COR-L47 (cell line): ENCODE measurements around the gene LACTB.

Source experiments
- DNase-seq: peaks from one replicate; lab custom pipeline; 2025; lab: John Stamatoyannopoulos, UW

LACTB gene

DNA sequence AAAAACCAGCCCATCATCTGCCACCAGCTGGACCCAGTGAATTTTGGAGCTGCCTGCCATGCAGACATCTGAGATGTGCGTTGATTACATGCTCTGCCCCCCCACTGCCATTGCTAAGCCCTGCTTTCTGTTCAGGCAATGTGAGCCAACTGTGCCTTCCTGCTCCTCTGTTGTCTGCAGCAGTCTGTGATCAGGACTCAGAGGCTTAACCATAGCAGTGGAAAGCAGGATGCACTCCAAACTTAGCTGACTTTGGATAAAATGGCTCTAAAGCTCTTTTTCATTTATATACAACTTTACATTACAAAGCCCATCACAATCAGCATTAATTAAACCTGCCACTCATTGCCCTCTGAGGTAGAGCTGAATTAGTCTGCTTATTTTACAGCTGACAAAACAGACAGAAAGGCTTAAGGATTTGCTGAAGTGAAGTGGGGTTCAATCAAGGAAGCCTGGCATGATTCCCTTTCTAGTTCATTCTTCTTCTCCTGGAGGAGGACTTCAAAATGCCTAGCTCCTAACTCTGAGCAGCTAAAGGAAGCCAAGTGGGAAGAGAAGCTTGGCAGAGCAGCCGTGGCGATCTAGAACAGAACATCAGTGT lies 51.3 kb downstream of the LACTB start:
- DNase-seq, result no peak

DNA sequence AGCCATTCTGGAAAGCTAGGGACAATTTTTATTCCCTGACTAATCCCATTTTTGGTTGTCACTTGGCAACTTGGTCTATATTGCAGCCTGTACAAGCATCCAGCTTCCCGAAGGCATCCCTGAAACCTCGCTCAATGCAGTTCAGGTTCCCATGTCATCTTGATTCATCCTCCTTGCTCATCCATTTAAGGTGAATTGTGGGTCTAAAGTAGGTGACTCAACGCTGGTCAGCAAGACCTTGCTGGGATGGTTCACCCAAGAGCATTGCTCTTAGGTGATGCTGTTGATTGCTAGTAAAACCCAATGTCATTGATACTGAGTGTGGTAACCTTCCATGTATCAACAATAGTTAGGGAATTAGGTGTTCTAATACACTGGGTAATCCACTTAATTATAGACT lies 54.6 kb downstream of the LACTB start:
- DNase-seq, result no peak

DNA sequence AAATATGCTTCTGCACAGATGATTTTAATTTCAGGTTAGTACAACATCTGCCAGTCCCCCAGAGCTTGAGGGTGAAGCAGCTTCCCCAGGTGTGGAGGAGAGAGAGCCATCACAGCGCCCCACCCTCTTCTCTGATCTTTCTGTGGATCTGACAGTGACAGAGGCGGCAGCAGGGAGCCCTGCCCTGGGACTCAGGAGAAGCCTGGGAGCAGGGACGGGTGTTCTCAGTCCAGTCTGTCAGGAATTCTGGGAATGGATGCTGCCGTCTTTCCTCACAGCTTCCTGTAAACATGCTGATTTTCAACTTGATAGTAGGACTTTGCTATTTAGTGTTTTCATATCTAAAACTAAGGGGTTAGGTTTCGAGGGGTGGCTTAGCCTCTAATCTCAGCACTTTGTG lies 56.4 kb downstream of the LACTB start:
- DNase-seq, result peak; percentile 57

DNA sequence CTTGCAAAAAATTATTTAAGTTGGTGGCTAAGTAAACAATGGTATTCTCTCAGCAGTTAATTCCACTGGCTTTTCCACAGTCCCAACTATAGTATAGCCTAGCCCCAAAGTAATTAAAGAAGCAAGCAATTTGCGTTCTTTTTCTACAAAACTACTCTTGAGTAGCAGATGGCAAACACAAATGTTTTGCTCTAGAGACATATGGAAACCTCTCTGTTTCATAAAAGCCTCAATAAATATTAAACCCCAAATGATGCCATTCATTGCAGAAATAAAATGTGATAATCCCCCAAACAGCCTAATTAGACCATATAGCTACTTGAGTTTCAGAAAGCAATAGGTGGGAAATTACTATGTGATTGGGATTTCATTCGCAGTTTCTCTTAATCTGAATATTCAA lies 59.1 kb downstream of the LACTB start:
- DNase-seq, result no peak

DNA sequence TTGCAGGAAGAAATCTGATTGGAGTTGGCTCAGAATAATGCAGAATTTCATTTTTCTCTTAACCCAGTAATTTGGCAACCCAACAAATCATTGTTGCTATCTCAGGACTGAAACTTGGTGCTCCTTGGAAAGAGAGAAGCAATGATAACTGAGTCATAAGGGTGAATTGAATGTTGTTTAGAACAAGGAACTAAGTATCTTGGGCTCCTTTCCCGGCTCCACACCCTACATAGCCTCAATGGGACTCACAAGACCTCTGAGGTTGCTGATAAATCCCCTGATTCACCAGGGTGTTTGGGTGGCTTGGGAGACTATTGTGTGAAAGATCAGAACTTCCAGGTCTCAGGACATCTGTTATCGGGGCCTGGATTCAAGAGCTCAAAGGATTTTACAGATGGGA lies 60.0 kb downstream of the LACTB start:
- no peak for DNase-seq

DNA sequence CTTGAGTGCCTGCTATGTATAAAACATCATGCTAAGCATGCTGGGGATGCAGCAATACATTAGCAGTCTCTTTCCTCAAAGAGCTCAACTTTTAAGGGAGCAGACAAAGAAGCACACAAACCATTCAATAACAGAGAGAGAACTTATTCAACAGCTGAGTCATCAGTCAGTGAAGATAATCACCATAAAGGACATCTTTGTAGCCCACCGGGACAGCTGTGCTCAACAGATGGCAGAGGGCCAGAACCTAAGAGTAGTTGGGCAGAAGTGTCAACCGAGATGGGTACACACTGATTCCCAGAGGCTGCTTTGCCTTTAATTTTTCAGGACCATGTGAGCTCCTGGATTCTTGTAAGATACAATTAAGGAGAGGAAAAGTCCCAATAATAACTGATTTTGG lies 63.5 kb downstream of the LACTB start:
- DNase-seq, result no peak

DNA sequence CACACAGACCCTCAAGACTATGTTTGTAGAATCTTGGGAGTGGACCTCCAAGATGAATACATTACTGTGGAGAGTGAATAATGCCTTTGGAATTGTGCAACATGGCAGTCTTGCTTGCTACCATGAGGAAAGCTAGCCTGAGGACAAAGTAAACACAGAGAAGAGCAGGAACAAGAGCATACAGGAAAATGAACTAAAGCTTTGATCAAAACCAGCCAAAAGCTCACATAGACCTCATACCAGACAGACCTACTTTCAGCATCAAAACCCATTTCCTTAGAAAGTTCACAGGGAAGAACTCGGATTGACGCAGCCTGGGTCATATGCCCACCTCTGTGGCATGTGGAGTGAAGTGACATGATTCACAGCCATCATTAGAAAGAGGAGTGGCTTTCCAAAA lies 64.4 kb downstream of the LACTB start:
- DNase-seq, result no peak

DNA sequence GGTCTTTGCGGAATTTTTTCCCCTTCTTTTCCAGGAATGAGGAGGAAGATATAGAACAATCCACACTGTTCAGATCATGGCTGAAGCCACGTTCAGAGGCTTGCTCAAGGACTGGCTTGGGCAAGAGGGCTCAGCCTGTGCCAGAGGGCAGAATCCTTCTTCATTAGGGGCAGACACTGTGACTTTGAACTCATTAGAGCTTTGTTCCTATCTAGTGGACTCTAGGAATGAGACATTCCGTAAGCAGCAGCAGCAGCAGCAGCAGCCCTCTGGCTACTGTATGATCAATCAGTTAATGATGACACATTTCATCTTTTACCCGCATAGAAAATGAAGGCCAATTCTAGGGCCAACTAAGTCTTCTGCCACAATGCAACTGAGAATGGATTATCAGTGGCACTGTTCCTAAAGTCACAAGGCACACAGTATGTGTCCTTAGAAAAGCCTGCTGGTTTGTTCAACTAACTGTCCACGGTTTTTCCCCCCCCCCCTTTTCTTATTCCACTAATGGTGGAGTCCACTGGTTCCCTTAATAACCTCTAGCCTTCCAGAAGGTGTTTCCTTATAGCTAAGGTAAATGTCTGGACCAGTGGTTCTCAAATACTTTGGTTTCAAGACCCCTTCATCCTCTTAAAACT lies 66.0 kb downstream of the LACTB start:
- DNase-seq, result no peak

DNA sequence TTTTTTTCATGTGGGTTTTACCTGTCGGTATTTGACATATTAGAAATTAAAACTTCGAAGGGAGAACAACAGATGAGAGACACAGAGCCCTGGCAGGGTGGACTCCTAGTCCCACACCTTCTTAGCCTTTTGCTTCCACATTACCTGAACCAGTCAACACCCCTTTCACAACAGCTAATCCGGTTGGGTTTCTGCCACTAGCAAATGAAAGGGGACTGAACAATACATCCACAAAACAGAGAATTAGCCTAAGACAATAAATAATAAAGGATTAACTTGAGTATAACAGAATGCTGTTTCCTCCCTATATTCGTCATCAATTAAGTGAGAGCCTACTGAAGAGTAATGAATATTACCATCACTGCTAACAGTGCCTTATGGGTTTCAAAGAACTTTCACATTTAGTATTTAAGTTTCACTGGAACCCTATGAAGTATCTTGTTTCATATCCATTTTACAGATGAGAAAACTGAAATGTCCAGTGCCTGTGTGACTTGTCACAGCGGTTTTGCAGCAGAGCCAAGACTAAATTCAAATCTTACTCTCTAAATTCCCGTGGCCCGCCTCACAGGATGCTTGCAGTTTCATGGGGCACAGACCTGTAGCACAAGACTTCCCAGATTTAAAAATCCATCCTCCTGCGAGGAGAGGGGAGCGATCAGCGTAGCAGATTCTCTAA lies 66.7 kb downstream of the LACTB start:
- no peak for DNase-seq

DNA sequence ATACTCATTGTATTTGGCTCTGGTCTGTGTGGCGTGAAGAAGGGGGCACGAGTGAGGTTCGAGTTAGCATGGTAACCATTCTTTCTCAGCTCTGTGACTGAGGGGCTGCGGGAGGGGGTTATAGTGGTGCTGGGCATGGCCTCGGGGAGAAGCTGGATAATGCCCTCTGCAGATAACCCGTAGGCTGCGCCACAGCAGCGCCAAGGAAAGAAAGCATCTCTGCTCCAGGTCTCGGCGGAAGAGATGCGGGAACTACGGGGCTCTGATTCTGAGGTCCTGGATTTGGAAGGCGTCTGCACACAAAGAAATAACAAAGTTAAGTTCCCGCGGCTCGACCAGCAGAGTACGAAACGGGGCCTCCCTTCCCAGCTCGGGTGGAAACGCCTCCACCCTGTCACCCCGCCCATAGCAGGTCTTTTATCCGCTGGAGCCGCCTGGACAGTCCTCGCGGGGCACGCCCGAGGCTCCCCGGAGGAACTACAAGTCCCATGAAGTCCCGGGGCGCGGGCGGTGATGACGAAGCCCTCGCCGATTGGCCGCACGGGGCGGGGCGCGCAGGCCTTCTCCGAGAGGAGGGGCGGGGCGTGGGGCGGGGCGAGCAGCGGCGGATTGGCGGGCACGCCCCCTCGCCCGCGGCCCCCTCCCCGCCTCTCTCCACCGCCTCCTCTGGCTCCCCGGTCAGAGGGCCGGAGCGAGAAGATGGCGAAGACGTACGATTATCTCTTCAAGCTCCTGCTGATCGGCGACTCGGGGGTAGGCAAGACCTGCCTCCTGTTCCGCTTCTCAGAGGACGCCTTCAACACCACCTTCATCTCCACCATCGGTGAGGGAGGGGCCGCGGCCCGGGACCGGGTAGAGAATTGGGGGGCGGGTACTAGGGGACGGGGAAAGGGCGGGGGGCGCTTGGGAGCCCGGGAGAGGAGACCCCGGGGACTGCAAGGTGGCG lies 67.5 kb downstream of the LACTB start, which contains the start of gene RAB8B:
Gene RAB8B (plus strand): TSS at position 681 of the 946 bp plus-strand sequence. CDS start 19 bp downstream, at position 700.
- DNase-seq, result peak; percentile 97

DNA sequence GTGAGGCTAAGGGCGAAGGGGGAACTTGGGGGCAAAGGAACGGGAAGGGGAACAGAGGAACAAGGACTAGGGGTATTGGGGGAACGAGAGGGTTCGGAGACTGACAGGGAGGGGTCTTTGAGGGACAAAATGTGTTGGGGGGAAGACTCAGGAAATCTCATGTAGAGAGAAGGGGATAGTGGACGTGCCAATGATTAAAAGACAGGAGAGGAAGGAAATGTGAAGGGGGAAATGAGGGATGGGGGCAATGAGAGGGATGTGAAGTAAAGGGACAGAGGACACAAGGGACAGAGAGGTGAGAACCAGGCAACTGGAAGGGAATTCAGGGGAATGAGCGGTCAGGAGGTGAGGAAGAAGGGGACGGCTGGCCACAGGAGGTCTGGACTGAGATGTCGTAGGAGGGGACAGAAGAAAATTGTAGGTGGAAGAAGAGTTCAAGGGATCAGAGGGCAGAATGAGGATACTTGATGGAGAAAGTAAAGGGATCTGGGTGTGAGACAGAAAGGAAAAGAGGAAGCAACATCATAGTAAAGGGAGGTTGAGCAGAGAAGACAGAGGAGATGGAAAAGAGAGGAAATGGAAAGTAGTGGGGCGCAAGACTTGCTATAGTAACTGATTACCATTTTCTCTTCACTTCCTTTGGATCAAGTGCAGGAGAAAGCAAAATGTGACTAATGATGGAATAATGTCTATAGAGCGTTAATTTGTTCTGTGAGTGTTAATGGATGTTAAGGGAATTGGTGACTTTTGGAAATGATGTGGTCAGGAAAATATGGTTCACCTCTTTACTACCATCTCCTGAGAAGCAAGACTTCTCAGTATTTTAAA lies 68.5 kb downstream of the LACTB start:
- no peak for DNase-seq

DNA sequence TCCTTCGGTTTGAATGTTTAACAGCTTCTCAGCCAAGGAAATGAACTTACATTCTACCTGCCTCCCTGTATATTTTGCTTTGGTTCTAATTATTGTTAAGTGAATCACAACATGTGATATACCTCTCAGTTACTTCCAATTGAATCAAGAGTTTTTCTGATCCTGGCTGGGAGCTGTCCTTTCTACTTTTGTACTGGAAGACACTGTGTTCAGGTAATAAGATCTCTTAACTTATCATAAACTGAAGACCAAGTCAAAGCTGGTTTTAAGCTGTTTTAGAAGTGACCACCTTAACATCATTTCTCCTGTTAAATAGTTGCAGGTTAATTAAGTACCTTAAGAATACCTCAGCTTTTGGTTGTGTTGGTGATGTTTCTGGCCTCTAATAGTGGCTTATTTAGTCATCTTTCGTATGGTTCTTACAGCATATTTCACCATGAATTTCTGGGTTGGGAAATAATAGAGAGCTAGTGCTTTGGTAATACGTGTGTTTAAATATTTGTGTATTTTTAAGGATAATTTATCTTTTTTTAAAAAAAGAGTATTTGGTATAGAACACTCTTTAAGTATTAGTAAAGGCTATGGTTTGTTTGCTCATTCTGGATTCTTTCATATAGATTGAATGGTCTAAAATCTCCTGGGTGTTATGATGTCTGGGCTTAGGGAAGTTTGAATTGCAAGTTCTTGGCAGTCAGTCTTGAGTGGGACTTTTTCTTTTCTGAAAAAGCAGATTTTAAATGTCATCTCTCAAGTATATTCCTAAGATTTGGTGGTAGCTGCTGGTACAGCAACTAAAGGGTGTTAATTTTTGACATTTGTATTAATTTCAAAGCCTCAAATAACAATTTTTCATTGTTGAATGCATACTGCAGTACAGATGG lies 69.3 kb downstream of the LACTB start:
- DNase-seq, result no peak
